ENCODE data around the gene ARL8A.
"Not testable (repeated sequence)": the region's sequence is repeated elsewhere in the genome, so short reads cannot be mapped to it uniquely, and the experiment has no call there.

Gene ARL8A

GRCh38 chr1:202144402-202145067 lies at the start of gene ARL8A:
TSS of gene ARL8A (minus strand) at chr1:202144737. CDS start at chr1:202144572, 165 bp downstream.
- in situ Hi-C loops (cut with MboI; ENCODE audit: low sequenced_read_pairs): no loop called here

GRCh38 chr1:202194328-202194648 lies 49.8 kb upstream of the ARL8A start:
- in situ Hi-C loops (cut with MboI; ENCODE audit: low sequenced_read_pairs): no loop called here

GRCh38 chr1:202193614-202194327 lies 49.2 kb upstream of the ARL8A start, which contains the start of gene LGR6:
TSS of gene LGR6 (plus strand) at chr1:202193799. CDS start at chr1:202193990, 191 bp downstream.
- in situ Hi-C loops (cut with MboI; ENCODE audit: low sequenced_read_pairs): no loop called here

- in situ Hi-C loops (cut with MboI; ENCODE audit: low sequenced_read_pairs): no loop called here
Measured at GRCh38 chr1:202192770-202193613, 48.5 kb upstream of the ARL8A start.

- in situ Hi-C loops (cut with MboI; ENCODE audit: low sequenced_read_pairs): not testable (repeated sequence)
Measured at GRCh38 chr1:202191391-202191790, 46.9 kb upstream of the ARL8A start.

- in situ Hi-C loops (cut with MboI; ENCODE audit: low sequenced_read_pairs): no loop called here
Measured at GRCh38 chr1:202189918-202190715, 45.6 kb upstream of the ARL8A start.

GRCh38 chr1:202189001-202189790 lies 44.7 kb upstream of the ARL8A start:
- in situ Hi-C loops (cut with MboI; ENCODE audit: low sequenced_read_pairs): no loop called here

GRCh38 chr1:202187697-202188407 lies 43.3 kb upstream of the ARL8A start:
- in situ Hi-C loops (cut with MboI; ENCODE audit: low sequenced_read_pairs): no loop called here

- in situ Hi-C loops (cut with MboI; ENCODE audit: low sequenced_read_pairs): no loop called here
Measured at GRCh38 chr1:202187041-202187671, 42.6 kb upstream of the ARL8A start.

GRCh38 chr1:202186327-202186726 lies 41.8 kb upstream of the ARL8A start:
- in situ Hi-C loops (cut with MboI; ENCODE audit: low sequenced_read_pairs): no loop called here

GRCh38 chr1:202184750-202185460 lies 40.4 kb upstream of the ARL8A start:
- in situ Hi-C loops (cut with MboI; ENCODE audit: low sequenced_read_pairs): no loop called here

GRCh38 chr1:202182040-202182877 lies 37.7 kb upstream of the ARL8A start:
- in situ Hi-C loops (cut with MboI; ENCODE audit: low sequenced_read_pairs): no loop called here

- in situ Hi-C loops (cut with MboI; ENCODE audit: low sequenced_read_pairs): no loop called here
Measured at GRCh38 chr1:202181586-202181985, 37.0 kb upstream of the ARL8A start.

- in situ Hi-C loops (cut with MboI; ENCODE audit: low sequenced_read_pairs): not testable (repeated sequence)
Measured at GRCh38 chr1:202180751-202181139, 36.2 kb upstream of the ARL8A start.

GRCh38 chr1:202179828-202180750 lies 35.6 kb upstream of the ARL8A start:
- in situ Hi-C loops (cut with MboI; ENCODE audit: low sequenced_read_pairs): no loop called here

Measured in hTERT RPE-1 (cell line).